Measurements from ENCODE around the gene PGBD5. TPM values are rescaled to one million over a fixed set of nuclear protein-coding genes. Genes with fewer than 3 reads are reported as not detected.

Gene PGBD5
- total and polyA plus RNA-seq, 9 donors: 5.8 to 36.6 (median 23.7) TPM

- no peaks in the 10 kb centered on the region for H3K27me3 ChIP-seq (ENCODE audit: control insufficient read depth, insufficient read depth, low read length)
- H3K4me1 ChIP-seq (ENCODE audit: control insufficient read depth, insufficient read depth, low read length): peaks cover 16% of the 10 kb centered on the region
- H3K27ac ChIP-seq (ENCODE audit: low read length): no peak overlapping the region
- peaks cover 6% of the 10 kb centered on the region for H3K36me3 ChIP-seq (ENCODE audit: control insufficient read depth, insufficient read depth, low read length)
- WGBS (ENCODE audit: insufficient coverage): 74% methylated on average over 3 of the region's 12 CpGs
- H3K9me3 ChIP-seq (replicated peaks; ENCODE audit: control insufficient read depth, low read depth, low read length): no peaks in the 10 kb centered on the region
- H3K4me3 ChIP-seq (ENCODE audit: low read length): no peak overlapping the region
- no peak for DNase-seq
Measured at GRCh38 chr1:230371923-230372703, 54.0 kb downstream of the PGBD5 start.

- no peak overlapping the region for H3K4me3 ChIP-seq (ENCODE audit: low read length)
- WGBS (ENCODE audit: insufficient coverage): 75% methylated on average over 7 of the region's 10 CpGs
- no peak for DNase-seq
Measured at GRCh38 chr1:230370109-230370508, 56.0 kb downstream of the PGBD5 start.

GRCh38 chr1:230368871-230369270, 57.3 kb downstream of the PGBD5 start:
- no peaks in the 10 kb centered on the region for H3K9me3 ChIP-seq (replicated peaks; ENCODE audit: control insufficient read depth, low read depth, low read length)
- WGBS (ENCODE audit: insufficient coverage): 60% methylated on average over 4 of the region's 4 CpGs
- peaks cover 6% of the 10 kb centered on the region for H3K36me3 ChIP-seq (ENCODE audit: control insufficient read depth, insufficient read depth, low read length)
- DNase-seq: no peak
- no peaks in the 10 kb centered on the region for H3K27me3 ChIP-seq (ENCODE audit: control insufficient read depth, insufficient read depth, low read length)
- H3K4me1 ChIP-seq (ENCODE audit: control insufficient read depth, insufficient read depth, low read length): no peaks in the 10 kb centered on the region
- H3K27ac ChIP-seq (ENCODE audit: low read length): no peak overlapping the region
- no peak overlapping the region for H3K4me3 ChIP-seq (ENCODE audit: low read length)

More at GRCh38 chr1:230370109-230370508, 56.0 kb downstream of the PGBD5 start:
- Histone ChIP-seq H3K9me3 (replicated peaks; ENCODE audit: control insufficient read depth, low read depth, low read length) (no peaks in the 10 kb centered on the region), H3K27ac (ENCODE audit: low read length) (no peak overlapping the region), H3K36me3 (ENCODE audit: control insufficient read depth, insufficient read depth, low read length) (peaks cover 6% of the 10 kb centered on the region), H3K27me3 (ENCODE audit: control insufficient read depth, insufficient read depth, low read length) (no peaks in the 10 kb centered on the region), H3K4me1 (ENCODE audit: control insufficient read depth, insufficient read depth, low read length) (peaks cover 4% of the 10 kb centered on the region)

- DNase-seq: no peak
- Histone ChIP-seq H3K9me3 (replicated peaks; ENCODE audit: control insufficient read depth, low read depth, low read length) (no peaks in the 10 kb centered on the region), H3K27me3 (ENCODE audit: control insufficient read depth, insufficient read depth, low read length) (no peaks in the 10 kb centered on the region), H3K36me3 (ENCODE audit: control insufficient read depth, insufficient read depth, low read length) (peaks cover 6% of the 10 kb centered on the region), H3K4me1 (ENCODE audit: control insufficient read depth, insufficient read depth, low read length) (no peaks in the 10 kb centered on the region), H3K4me3 (ENCODE audit: low read length) (no peak overlapping the region), H3K27ac (ENCODE audit: low read length) (no peak overlapping the region)
- 71% methylated on average over 5 of the region's 5 CpGs for WGBS (ENCODE audit: insufficient coverage)
Measured at GRCh38 chr1:230368363-230368762, 57.8 kb downstream of the PGBD5 start.

- no peaks in the 10 kb centered on the region for H3K27me3 ChIP-seq (ENCODE audit: control insufficient read depth, insufficient read depth, low read length)
- WGBS (ENCODE audit: insufficient coverage): no CpG with 5 or more reads among the region's 7 CpGs
- no peak overlapping the region for H3K27ac ChIP-seq (ENCODE audit: low read length)
- no peaks in the 10 kb centered on the region for H3K36me3 ChIP-seq (ENCODE audit: control insufficient read depth, insufficient read depth, low read length)
- no peaks in the 10 kb centered on the region for H3K9me3 ChIP-seq (replicated peaks; ENCODE audit: control insufficient read depth, low read depth, low read length)
- H3K4me3 ChIP-seq (ENCODE audit: low read length): no peak overlapping the region
- H3K4me1 ChIP-seq (ENCODE audit: control insufficient read depth, insufficient read depth, low read length): no peaks in the 10 kb centered on the region
- no peak for DNase-seq
Measured at GRCh38 chr1:230366504-230366915, 59.6 kb downstream of the PGBD5 start.

- Histone ChIP-seq H3K4me3 (ENCODE audit: low read length) (no peak overlapping the region), H3K4me1 (ENCODE audit: control insufficient read depth, insufficient read depth, low read length) (no peaks in the 10 kb centered on the region), H3K27ac (ENCODE audit: low read length) (no peak overlapping the region), H3K27me3 (ENCODE audit: control insufficient read depth, insufficient read depth, low read length) (no peaks in the 10 kb centered on the region), H3K9me3 (replicated peaks; ENCODE audit: control insufficient read depth, low read depth, low read length) (no peaks in the 10 kb centered on the region), H3K36me3 (ENCODE audit: control insufficient read depth, insufficient read depth, low read length) (no peaks in the 10 kb centered on the region)
- no CpG with 5 or more reads among the region's 3 CpGs for WGBS (ENCODE audit: insufficient coverage)
- DNase-seq: no peak
Measured at GRCh38 chr1:230365723-230366307, 60.3 kb downstream of the PGBD5 start.

- H3K36me3 ChIP-seq (ENCODE audit: control insufficient read depth, insufficient read depth, low read length): no peaks in the 10 kb centered on the region
- 88% methylated on average over 5 of the region's 8 CpGs for WGBS (ENCODE audit: insufficient coverage)
- DNase-seq: no peak
- no peaks in the 10 kb centered on the region for H3K27me3 ChIP-seq (ENCODE audit: control insufficient read depth, insufficient read depth, low read length)
- no peak overlapping the region for H3K27ac ChIP-seq (ENCODE audit: low read length)
- no peaks in the 10 kb centered on the region for H3K9me3 ChIP-seq (replicated peaks; ENCODE audit: control insufficient read depth, low read depth, low read length)
- no peaks in the 10 kb centered on the region for H3K4me1 ChIP-seq (ENCODE audit: control insufficient read depth, insufficient read depth, low read length)
- H3K4me3 ChIP-seq (ENCODE audit: low read length): no peak overlapping the region
Measured at GRCh38 chr1:230362949-230363348, 63.2 kb downstream of the PGBD5 start.

- H3K4me3 ChIP-seq (ENCODE audit: low read length): no peak overlapping the region
- no peak overlapping the region for H3K27ac ChIP-seq (ENCODE audit: low read length)
- peaks cover under 1% of the 10 kb centered on the region for H3K36me3 ChIP-seq (ENCODE audit: control insufficient read depth, insufficient read depth, low read length)
- no peaks in the 10 kb centered on the region for H3K4me1 ChIP-seq (ENCODE audit: control insufficient read depth, insufficient read depth, low read length)
- WGBS (ENCODE audit: insufficient coverage): 73% methylated on average over 10 of the region's 10 CpGs
- H3K9me3 ChIP-seq (replicated peaks; ENCODE audit: control insufficient read depth, low read depth, low read length): no peaks in the 10 kb centered on the region
- no peak for DNase-seq
- H3K27me3 ChIP-seq (ENCODE audit: control insufficient read depth, insufficient read depth, low read length): no peaks in the 10 kb centered on the region
Measured at GRCh38 chr1:230361941-230362340, 64.2 kb downstream of the PGBD5 start.

- DNase-seq: no peak
- H3K36me3 ChIP-seq (ENCODE audit: control insufficient read depth, insufficient read depth, low read length): peaks cover 13% of the 10 kb centered on the region
- no peak overlapping the region for H3K4me3 ChIP-seq (ENCODE audit: low read length)
- no peaks in the 10 kb centered on the region for H3K9me3 ChIP-seq (replicated peaks; ENCODE audit: control insufficient read depth, low read depth, low read length)
- no peaks in the 10 kb centered on the region for H3K27me3 ChIP-seq (ENCODE audit: control insufficient read depth, insufficient read depth, low read length)
- H3K27ac ChIP-seq (ENCODE audit: low read length): no peak overlapping the region
- H3K4me1 ChIP-seq (ENCODE audit: control insufficient read depth, insufficient read depth, low read length): no peaks in the 10 kb centered on the region
- 79% methylated on average over 3 of the region's 7 CpGs for WGBS (ENCODE audit: insufficient coverage)
Measured at GRCh38 chr1:230359992-230360668, 66.0 kb downstream of the PGBD5 start.
